Cardiac septum (tissue), 1 donor: Measurements from ENCODE around the gene MFN2. TPM values are rescaled to one million over a fixed set of nuclear protein-coding genes. Genes with fewer than 3 reads are reported as not detected.
A peak's percentile ranks its signal among the peaks of the same experiment; 100 is the strongest.
"Not testable (repeated sequence)": the region's sequence is repeated elsewhere in the genome, so short reads cannot be mapped to it uniquely, and the experiment has no call there.

Experiments used
- DNase-seq: peaks from one replicate; pipeline ENCODE4 v3.0.0-alpha.2; 2020; ENCODE audit warnings: low spot score
- intact Hi-C: fragments of 100-400 bp; cut with DNase I; formaldehyde crosslinking; loops from one replicate; pipeline ENCODE4 v1.14.0; 2022
- total RNA-seq: library from RNA; stranded (reverse); fragmentation: NEBNext Ultra II Directional; extraction: Animal tissue kit (Norgen Biotek cat#: 25700); gene quantifications from one replicate; pipeline ENCODE4 v1.2.1, GENCODE V29; 2021
- donor health status: DM: no; HTN: no; CAD: no.

MFN2 gene
- total RNA-seq, 1 donor from 2014 or later: 619 TPM

- no peak for DNase-seq
- intact Hi-C loops: no loop called here
Measured at GRCh38 chr1:12038356-12039163, 58.3 kb downstream of the MFN2 start.

GRCh38 chr1:12039164-12039525 is 58.9 kb downstream of the MFN2 start:
- intact Hi-C loops: no loop called here
- no peak for DNase-seq

DNA sequence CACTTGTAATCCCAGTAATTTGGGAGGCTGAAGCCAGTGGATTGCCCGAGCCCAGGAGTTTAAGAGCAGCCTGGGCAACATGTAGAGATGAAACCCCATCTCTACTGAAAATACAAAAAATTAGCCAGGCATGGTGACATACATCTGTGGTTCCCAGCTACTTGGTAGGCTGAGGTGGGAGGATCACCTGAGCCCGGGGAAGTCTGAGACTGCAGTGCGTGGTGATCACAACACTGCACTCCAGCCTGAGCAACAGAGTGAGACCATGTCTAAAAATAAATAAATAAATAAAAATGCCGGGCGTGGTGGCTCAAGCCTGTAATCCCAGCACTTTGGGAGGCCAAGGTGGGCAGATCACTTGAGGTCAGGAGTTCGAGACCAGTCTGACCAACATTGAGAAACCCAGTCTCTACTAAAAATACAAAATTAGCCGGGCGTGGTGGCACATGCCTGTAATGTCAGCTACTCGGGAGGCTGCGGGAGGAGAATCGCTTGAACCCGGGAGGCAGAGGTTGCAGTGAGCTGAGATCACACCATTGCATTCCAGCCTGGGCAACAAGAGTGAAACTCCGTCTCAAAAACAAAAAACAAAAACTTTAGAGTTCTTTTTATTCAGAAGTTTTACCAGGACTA is 59.7 kb downstream of the MFN2 start:
- DNase-seq, intact Hi-C loops: not testable (repeated sequence)

DNA sequence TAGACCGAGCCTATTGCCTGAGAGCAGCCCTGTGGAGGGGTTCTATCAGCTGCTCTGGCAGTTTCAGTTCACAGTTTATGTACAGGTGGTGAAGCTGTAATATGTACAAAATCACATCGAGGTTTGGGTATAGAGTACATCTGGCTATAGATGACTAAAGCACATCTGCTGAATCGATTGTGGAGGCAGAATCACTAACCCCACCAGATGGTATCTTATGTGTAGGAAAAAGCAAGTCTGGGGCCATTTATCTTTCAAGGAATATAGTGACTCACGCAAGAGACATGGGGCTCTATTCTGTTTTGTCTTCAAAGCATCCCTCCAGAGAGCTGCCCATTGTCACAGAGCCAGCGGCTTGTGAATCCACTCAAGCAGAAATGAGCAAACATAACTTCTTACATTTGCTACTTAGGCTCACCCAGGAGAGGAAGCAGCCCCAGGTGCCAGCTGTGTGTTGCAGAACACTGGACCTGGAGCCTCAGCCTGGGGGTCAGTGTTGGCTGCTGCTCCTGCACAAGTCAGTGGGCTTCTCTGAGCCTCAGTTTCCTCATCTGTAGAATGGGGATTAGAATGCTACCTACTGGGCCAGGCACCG is 60.3 kb downstream of the MFN2 start:
- intact Hi-C loops: no loop called here
- no peak for DNase-seq

DNA sequence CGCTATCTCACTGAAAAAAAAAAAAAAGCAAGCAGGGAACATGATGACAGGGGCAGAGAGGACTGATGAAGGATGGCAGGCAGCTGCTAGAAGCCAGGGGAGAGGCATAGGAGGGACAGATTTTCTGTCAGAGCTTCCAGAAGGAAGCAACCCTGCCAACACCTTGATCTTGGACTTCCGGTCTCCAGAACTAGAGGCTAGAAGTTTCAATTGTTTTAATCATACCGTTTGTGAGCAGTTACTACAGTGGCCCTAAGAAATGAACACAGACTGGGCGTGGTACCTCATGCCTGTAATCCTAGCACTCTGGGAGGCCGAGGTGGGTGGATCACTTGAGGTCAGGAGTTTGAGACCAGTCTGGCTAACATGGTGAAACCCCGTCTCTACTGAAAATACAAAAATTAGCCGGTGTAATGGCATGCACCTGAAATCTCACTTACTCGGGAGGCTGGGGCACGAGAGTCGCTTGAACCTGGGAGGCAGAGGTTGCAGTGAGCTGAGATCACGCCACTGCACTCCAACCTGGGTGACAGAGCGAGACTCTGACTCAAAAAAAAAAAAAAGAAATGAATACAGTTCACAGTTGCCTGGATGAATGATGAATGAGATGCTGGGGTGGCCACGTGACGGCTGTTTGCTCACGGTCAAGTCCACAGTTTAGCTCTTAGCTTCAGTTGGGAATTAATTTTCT is 64.1 kb downstream of the MFN2 start:
- intact Hi-C loops, DNase-seq: not testable (repeated sequence)

GRCh38 chr1:12046749-12047119 is 66.5 kb downstream of the MFN2 start:
- no peak for DNase-seq
- intact Hi-C loops: no loop called here

GRCh38 chr1:12047120-12047876 is 67.1 kb downstream of the MFN2 start:
- intact Hi-C loops: no loop called here
- DNase-seq: no peak

DNA sequence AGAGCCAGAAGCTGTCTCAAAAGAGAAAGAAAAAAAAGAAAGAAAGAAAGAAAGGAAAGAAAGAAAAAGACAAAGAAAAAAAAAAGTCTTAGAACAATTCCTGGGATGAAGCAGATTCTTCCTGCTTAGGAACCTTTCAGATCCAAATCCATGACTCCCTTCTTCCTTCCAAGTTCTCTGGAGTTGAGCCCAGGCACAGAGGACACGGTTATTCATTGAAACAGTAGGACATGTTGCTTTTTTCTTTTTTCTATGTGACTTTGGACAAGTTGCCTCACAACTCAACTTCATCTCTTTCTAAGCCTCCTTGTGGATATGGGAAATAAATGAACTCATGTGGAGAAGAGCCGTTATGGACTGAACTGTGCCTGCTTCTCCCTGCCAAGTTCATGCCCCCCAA is 68.1 kb downstream of the MFN2 start:
- no peak for DNase-seq
- intact Hi-C loops: no loop called here

DNA sequence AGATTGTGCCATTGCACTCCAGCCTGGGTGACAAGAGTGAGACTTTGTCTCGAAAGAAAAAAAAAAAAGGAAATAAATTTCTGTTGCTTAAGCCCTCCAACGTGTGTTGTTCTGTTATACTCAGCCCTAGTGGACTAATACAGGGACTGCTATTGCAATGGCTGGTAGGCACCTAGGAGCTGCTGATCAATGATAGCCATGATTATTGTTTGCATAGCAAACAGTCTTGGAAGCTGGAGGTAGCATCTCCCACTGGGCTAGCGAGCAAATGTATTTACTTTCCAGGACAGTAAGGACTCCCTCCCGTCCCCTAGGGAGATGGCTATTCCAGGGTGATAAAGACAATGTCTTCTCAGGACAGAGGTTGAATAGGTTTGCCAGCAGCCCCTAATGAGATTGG is 69.4 kb downstream of the MFN2 start:
- no peak for DNase-seq
- intact Hi-C loops: no loop called here

DNA sequence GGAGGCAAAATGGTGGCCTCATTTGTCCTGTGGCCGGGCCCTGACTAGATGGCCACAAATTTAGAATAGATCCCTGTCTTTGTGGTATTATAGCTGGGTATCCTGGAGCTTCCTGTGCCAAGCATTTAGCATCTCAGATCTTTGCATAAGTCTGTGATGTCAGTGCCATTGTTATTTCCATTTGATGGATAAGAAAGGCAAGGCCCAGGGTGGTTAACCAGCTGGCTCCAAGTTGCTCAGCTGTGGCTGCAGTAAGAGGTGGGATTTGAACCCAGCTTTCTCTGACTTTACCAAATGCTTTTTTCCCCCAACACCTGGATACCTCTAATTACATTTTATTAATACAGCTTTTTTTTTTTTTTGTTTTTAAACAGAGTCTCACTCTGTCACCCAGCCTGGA is 71.1 kb downstream of the MFN2 start:
- intact Hi-C loops: no loop called here
- DNase-seq: no peak

DNA sequence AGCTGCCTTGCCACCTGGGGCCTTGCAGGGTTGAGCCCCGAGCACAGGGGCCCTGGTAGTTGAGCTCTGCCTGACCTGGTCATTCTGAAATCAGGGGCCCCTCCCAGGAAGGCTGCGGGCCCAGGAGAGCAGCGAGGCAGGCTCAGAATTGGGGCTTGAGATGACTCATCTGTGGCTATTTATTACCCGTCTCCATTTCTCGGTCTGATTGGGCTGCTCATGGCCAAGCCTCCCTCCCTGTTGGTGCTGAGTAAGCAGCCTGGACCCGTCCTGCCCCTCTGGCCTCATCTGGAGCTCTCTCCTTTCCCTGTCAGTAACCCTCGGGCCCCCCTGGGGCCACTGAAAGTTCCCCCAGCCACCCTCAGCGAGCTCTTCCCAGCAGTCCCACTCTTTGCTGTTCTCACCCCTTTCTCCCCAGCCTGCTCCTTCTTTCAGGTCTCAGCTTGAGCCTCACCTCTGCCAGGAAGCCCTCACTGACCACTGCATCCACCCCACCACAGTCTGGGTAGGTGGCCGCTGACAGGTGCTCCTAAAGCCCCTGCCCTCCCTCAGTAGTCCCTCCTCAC is 71.8 kb downstream of the MFN2 start:
- DNase-seq: peak; percentile 79
- intact Hi-C loops: no loop called here

- no peak for DNase-seq
Measured at GRCh38 chr1:12052997-12053686, 72.9 kb downstream of the MFN2 start.

DNA sequence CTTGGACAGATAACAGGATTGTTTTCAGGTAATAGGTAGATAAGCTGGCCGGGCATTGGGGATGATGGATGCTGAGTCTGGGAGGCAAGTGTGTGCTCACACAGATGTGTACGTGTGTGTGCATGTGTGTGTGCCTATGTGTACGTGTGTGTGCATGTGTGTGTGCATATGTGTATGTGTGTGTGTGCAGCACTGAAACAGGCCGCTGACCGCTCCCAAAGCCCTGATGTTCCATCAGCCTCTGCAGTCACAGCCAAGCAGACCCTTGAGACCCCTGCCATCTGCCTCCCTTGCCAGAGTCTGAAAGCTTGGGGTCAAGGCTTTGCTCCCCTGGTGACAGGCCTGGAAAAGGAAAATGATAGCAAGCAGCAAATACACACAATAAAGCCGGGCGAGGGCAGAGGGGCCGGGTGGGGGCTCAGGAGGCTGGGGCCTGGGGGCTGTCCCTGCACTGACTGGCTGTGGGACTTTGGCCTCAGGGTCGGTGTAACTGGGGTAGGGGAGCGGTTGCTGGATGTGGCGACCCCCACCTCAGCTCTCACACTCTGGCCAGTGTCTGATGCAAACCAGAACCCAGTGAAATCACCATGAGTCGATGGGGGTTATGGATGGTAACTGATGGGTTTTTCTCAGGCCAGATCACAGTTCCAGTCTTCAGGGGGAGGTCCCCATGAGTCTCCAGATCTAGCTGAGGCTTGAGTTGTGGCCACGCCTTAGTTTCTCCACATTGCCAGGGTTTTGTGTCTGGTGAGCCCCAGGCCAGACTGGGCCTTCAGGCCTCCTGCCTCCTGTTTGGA is 73.7 kb downstream of the MFN2 start:
- no peak for DNase-seq
- intact Hi-C loops: no loop called here

More at GRCh38 chr1:12052997-12053686, 72.9 kb downstream of the MFN2 start:
- intact Hi-C loops: no loop called here

- intact Hi-C loops: no loop called here
- no peak for DNase-seq
Measured at GRCh38 chr1:12055259-12055658, 75.0 kb downstream of the MFN2 start.

GRCh38 chr1:12056331-12056841 is 76.1 kb downstream of the MFN2 start:
- intact Hi-C loops: no loop called here
- DNase-seq: no peak

- intact Hi-C loops: no loop called here
- DNase-seq: no peak
Measured at GRCh38 chr1:12057382-12057781, 77.1 kb downstream of the MFN2 start.

- intact Hi-C loops: no loop called here
- DNase-seq: no peak
Measured at GRCh38 chr1:12057940-12058687, 77.9 kb downstream of the MFN2 start.
